Prostate gland (tissue), 2 donors: ENCODE measurements around the gene ABHD18.
"Not testable (repeated sequence)": the region's sequence is repeated elsewhere in the genome, so short reads cannot be mapped to it uniquely, and the experiment has no call there.

Source experiments
- CTCF ChIP-seq, 4 experiments: fragments of 200-600 bp in 2 of 4; fragments of 450-650 bp in 2 of 4; sonication (generic) in 2 of 4; IDR thresholded peaks; 1 replicate in 3 of 4; 2 replicates in 1 of 4; pipeline ENCODE4 v1.5.1; 2016 to 2019; ENCODE audit warnings: antibody characterized with exemption in 4 of 4, mild to moderate bottlenecking in 2 of 4, moderate library complexity in 2 of 4
- POLR2A ChIP-seq: fragments of 450-650 bp; IDR thresholded peaks from one replicate; pipeline ENCODE4 v1.6.1; 2016; ENCODE audit warnings: antibody characterized with exemption, mild to moderate bottlenecking
- POLR2AphosphoS5 ChIP-seq: sonication (generic); formaldehyde crosslinking; IDR thresholded peaks from one replicate; pipeline ENCODE4 v1.6.1; 2017; ENCODE audit warnings: antibody characterized with exemption

GRCh38 chr4:127996521-127996920, 31.3 kb downstream of the ABHD18 start:
- TF ChIP-seq POLR2A; CTCF (IDR thresholded peaks at IDR 0.05); POLR2AphosphoS5: not testable (repeated sequence)
